Glutamatergic neuron (in vitro differentiated cells): ENCODE data around the gene NDUFS2. TPM values are rescaled to one million over a fixed set of nuclear protein-coding genes. Genes with fewer than 3 reads are reported as not detected.

ENCODE experiments used
- DNase-seq: peaks from one replicate; pipeline ENCODE4 v3.0.0; 2022
- H3K27ac Mint-ChIP-seq: one replicate; pipeline ENCODE4 v1.8.0; 2020; ENCODE audit warnings: mild to moderate bottlenecking, mixed read lengths, inconsistent platforms; ENCODE audit not compliant: unreplicated experiment
- H3K27me3 Mint-ChIP-seq: one replicate; pipeline ENCODE4 v1.8.0; 2020; ENCODE audit warnings: mild to moderate bottlenecking, moderate library complexity, mixed read lengths, inconsistent platforms; ENCODE audit not compliant: unreplicated experiment
- H3K36me3 Mint-ChIP-seq: one replicate; pipeline ENCODE4 v1.8.0; 2020; ENCODE audit warnings: mild to moderate bottlenecking, mixed read lengths, inconsistent platforms; ENCODE audit not compliant: unreplicated experiment
- H3K4me1 Mint-ChIP-seq: one replicate; pipeline ENCODE4 v1.8.0; 2020; ENCODE audit warnings: mild to moderate bottlenecking, low read depth, mixed read lengths, inconsistent platforms; ENCODE audit not compliant: unreplicated experiment
- H3K4me3 Mint-ChIP-seq: one replicate; pipeline ENCODE4 v1.8.0; 2020; ENCODE audit warnings: mild to moderate bottlenecking, mixed read lengths, inconsistent platforms; ENCODE audit not compliant: unreplicated experiment
- H3K9me3 Mint-ChIP-seq: one replicate; pipeline ENCODE4 v1.8.0; 2020; ENCODE audit warnings: mild to moderate bottlenecking, moderate library complexity, mixed read lengths, inconsistent platforms; ENCODE audit not compliant: unreplicated experiment
- CTCF ChIP-seq: fragments of 200-600 bp; sonication (generic); IDR thresholded peaks from one replicate; pipeline ENCODE4 v1.5.0; 2021; ENCODE audit not compliant: partially characterized antibody, unreplicated experiment
- total RNA-seq: library from RNA; stranded (reverse); fragmentation: NEBNext Ultra II Directional; extraction: Animal tissue kit (Norgen Biotek cat#: 25700); gene quantifications from one replicate; pipeline ENCODE4 v1.2.1, GENCODE V29; 2021; ENCODE audit not compliant: unreplicated experiment

NDUFS2 gene
- total RNA-seq, 1 donor from 2014 or later: 112 TPM

- Mint-ChIP-seq H3K27me3 (peaks cover 19% of the 10 kb centered on the region), H3K27ac (peak within 1 kb of the TSS; percentile 55), H3K4me3 (peak within 1 kb of the TSS; percentile 69), H3K4me1 (peaks cover 22% of the 10 kb centered on the region), H3K36me3 (peaks cover 21% of the 10 kb centered on the region), H3K9me3 (peaks cover 13% of the 10 kb centered on the region)
- no peak for TF ChIP-seq CTCF
- DNase-seq: peak; percentile 79
These were observed 56.5 kb downstream of the NDUFS2 start, which contains the start of gene PCP4L1 for GRCh38 chr1:161258439-161259344. TSS of gene PCP4L1 (plus strand) at chr1:161258745. CDS start at chr1:161258975, 230 bp downstream.

- TF ChIP-seq CTCF: no peak
These were observed 57.2 kb downstream of the NDUFS2 start for GRCh38 chr1:161259345-161259702.

GRCh38 chr1:161259765-161260164 is 57.6 kb downstream of the NDUFS2 start:
- no peak for DNase-seq
- no peak for TF ChIP-seq CTCF
- Mint-ChIP-seq H3K27ac (no peak overlapping the region), H3K9me3 (peaks cover 11% of the 10 kb centered on the region), H3K4me1 (peaks cover 22% of the 10 kb centered on the region), H3K4me3 (peak overlapping the region; percentile 40), H3K36me3 (peaks cover 21% of the 10 kb centered on the region), H3K27me3 (peaks cover 17% of the 10 kb centered on the region)

More at GRCh38 chr1:161259345-161259702, 57.2 kb downstream of the NDUFS2 start:
- peaks cover 11% of the 10 kb centered on the region for H3K9me3 Mint-ChIP-seq
- H3K27ac Mint-ChIP-seq: no peak overlapping the region
- H3K36me3 Mint-ChIP-seq: peaks cover 21% of the 10 kb centered on the region
- peaks cover 17% of the 10 kb centered on the region for H3K27me3 Mint-ChIP-seq
- no peak for DNase-seq
- peaks cover 22% of the 10 kb centered on the region for H3K4me1 Mint-ChIP-seq
- peak overlapping the region; percentile 40 for H3K4me3 Mint-ChIP-seq

DNA sequence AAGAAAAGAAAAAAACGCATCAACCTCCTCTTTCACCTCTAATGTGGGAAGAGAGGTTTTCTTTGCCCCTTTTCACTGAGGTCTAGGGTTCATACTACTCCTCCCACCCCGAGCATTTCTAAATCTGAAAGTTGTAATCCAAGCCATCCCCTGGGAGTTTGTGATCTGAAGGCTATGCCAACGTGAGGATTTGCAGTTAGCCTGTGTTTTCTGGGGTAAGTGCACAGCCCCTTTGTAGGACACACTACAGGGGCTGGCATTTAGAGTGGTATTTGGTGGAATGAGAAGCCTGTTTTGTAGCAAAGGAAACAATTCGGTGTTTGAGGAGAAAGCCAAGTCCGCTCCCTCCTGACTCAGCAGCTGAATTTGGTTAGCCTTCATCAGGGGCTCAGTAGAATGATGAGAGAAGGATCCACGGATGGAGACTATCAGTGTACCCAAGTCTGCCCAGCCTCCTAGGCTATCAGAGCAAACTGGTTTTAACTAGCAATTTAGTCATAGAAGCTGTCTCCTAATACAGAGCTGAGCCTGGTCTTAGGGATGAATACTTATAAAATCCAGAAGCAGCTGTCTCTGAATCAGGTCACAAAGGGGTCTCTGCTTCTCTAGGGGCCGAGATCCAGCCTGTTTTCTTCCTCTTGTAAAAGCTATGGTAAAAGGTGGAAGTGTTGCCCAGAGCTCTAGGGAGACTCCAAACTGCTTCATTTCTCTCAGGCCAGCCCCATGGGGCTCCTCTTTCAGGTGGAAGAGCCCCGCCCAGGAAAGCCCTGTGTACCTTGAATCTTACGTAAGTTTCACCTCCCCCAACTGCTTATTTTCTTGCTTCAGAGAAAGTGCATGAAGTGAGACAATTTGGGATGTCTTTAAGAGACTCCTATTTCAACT is 58.5 kb downstream of the NDUFS2 start:
- no peak overlapping the region for H3K27ac Mint-ChIP-seq
- H3K36me3 Mint-ChIP-seq: peaks cover 21% of the 10 kb centered on the region
- TF ChIP-seq CTCF: no peak
- DNase-seq: no peak
- peaks cover 22% of the 10 kb centered on the region for H3K4me1 Mint-ChIP-seq
- H3K9me3 Mint-ChIP-seq: peaks cover 11% of the 10 kb centered on the region
- H3K4me3 Mint-ChIP-seq: no peak overlapping the region
- peaks cover 17% of the 10 kb centered on the region for H3K27me3 Mint-ChIP-seq
